Measurements from ENCODE around the gene CLMP. TPM values are rescaled to one million over a fixed set of nuclear protein-coding genes. Genes with fewer than 3 reads are reported as not detected.
A peak's percentile ranks its signal among the peaks of the same experiment; 100 is the strongest.
"Not testable (repeated sequence)": the region's sequence is repeated elsewhere in the genome, so short reads cannot be mapped to it uniquely, and the experiment has no call there.

The CLMP gene
- polyA plus RNA-seq, 3 donors from 2014 or later: 0.11 to 0.58 TPM; not detected in 1

DNA sequence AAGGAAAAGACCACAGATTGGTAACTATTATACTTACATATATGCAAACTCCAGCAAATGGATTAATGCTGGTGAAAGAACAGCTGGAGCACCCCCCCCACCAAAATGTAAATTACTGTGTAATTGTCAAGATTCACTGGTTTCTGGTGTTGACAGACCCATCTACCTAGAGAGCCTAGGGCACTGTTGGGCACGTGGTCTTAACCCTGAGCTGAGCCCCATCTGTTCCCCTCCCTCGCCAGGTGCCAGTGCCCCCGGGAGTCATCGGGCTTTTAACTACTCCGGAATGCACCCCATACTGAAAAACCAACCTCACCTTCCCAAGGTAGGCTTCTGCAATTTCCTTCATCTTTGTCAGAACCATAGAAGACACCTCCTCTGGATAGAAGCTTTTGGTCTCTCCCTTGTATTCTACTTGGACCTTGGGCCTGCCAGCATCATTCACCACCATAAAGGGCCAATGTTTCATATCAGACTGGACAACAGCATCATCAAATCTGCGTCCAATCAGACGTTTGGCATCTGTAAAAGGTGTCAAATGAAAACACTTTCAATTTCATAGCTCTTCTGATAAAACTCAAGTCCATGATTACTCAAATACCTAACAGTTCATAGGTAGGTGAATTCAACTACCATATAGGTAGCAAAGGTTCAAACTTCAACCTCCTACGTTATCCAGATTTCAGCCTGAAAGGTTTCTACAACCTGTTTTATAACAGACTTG is 134.6 kb downstream of the CLMP start:
- H3K27ac Mint-ChIP-seq: peak overlapping the region; percentile 96 to 100 (median 98)
- H3K4me3 Mint-ChIP-seq: peak overlapping the region; percentile 88 to 100 (median 99)
- peaks cover 35 to 67% (median 55%) of the 10 kb centered on the region in 3 donors for H3K36me3 Mint-ChIP-seq
- no peaks in the 10 kb centered on the region for H3K9me3 Mint-ChIP-seq
- peak in 2 of 3 donors; percentile 14 to 28 for DNase-seq
- H3K27me3 Mint-ChIP-seq (ENCODE audit: low read depth in 3 of 3): peaks cover 23 to 37% (median 29%) of the 10 kb centered on the region in 3 donors
- peaks cover 81 to 82% of the 10 kb centered on the region in 2 donors for H3K4me1 Mint-ChIP-seq

GRCh38 chr11:123059041-123059920 is 135.8 kb downstream of the CLMP start:
- H3K9me3 Mint-ChIP-seq: not testable (repeated sequence)
- Mint-ChIP-seq H3K36me3 (peaks cover 36 to 71% (median 59%) of the 10 kb centered on the region in 3 donors), H3K4me1 (peaks cover 86 to 87% of the 10 kb centered on the region in 2 donors), H3K4me3 (peak overlapping the region; percentile 88 to 100 (median 99)), H3K27me3 (ENCODE audit: low read depth in 3 of 3) (peaks cover 23 to 37% (median 29%) of the 10 kb centered on the region in 3 donors), H3K27ac (peak overlapping the region; percentile 96 to 100 (median 98))
- peak in 1 of 3 donors; percentile 18 for DNase-seq

- peak overlapping the region; percentile 20 to 100 (median 99) for H3K4me3 Mint-ChIP-seq
- H3K9me3 Mint-ChIP-seq: no peaks in the 10 kb centered on the region
- H3K27ac Mint-ChIP-seq: peak overlapping the region; percentile 96 to 100 (median 98)
- peaks cover 76 to 79% of the 10 kb centered on the region in 2 donors for H3K4me1 Mint-ChIP-seq
- no peak for DNase-seq
- H3K36me3 Mint-ChIP-seq: peaks cover 45 to 79% (median 61%) of the 10 kb centered on the region in 3 donors
- H3K27me3 Mint-ChIP-seq (ENCODE audit: low read depth in 3 of 3): peaks cover 15 to 29% (median 25%) of the 10 kb centered on the region in 3 donors
Observed at GRCh38 chr11:123057661-123058305, 137.3 kb downstream of the CLMP start.

DNA sequence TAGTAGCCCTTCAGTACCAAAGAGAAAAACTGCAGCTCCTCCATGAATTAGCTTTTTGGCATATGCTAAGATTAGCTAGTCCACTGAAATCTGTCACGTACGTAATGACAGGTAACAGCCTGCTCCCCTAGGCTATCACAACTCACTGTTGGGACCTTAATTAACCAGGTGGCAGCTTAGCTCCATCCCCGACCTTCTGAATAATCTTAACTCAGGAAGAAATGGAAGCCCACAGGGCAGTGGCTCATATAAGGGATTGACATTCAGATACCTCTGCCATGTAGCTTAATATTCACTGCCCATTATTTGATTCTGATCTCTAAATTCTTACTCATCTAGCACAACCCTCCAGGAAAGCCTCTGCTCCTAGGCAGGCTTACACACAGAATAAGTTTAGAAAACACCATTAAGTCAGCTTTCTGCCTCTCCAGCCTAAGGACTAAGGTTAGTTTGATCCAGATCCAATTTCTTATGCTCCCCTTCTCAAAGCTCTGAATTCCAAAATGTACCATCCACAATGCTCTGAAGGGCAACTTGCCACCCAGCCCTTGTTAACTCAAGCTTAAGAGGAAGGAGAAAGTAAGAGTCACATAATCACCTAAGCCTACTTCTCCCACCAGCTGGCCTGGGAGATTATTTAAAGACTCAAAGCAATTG is 138.1 kb downstream of the CLMP start:
- Mint-ChIP-seq H3K4me1 (peaks cover 76 to 79% of the 10 kb centered on the region in 2 donors), H3K27me3 (ENCODE audit: low read depth in 3 of 3) (peaks cover 7 to 23% (median 19%) of the 10 kb centered on the region in 3 donors), H3K36me3 (peaks cover 49 to 82% (median 63%) of the 10 kb centered on the region in 3 donors), H3K4me3 (peak overlapping the region in 4 of 5 donors; percentile 6 to 99 (median 26)), H3K9me3 (no peaks in the 10 kb centered on the region), H3K27ac (peak overlapping the region; percentile 46 to 100 (median 98))
- DNase-seq: peak in 1 of 3 donors; percentile 3

DNA sequence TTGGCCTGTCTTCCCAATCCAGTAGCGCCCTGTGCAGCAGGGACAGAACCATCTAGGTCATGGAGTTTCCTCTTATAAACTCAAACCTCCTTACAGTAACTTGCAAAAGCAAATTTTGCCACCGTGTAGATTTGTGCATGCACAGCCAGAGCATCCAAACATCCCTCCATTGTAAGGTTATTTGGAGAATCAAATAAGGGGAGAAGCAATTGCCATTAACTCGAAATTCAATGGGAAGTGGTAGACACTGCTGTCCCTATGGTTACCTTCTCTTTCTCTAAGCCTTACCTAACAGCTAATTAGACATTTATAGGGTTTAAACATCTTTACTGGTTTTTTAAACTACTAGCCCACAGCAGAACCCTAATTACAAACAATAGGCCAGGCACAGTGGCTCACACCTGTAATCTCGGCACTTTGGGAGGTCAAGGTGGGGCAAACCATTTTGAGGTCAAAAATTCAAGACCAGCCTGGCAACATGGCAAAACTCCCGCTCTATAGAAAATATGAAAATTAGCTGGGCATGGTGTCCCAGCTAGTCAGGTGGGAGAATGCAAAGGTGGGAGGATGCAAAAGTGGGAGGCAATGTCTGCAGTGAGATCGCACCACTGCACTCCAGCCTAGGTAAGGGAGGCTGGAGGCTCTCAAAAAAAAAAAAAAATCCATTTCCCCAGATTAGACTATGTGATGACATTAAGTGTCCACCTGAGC is 139.7 kb downstream of the CLMP start:
- no peak for DNase-seq
- peak overlapping the region; percentile 46 to 100 (median 64) for H3K27ac Mint-ChIP-seq
- peaks cover 44 to 68% (median 53%) of the 10 kb centered on the region in 3 donors for H3K36me3 Mint-ChIP-seq
- peak overlapping the region in 3 of 5 donors; percentile 8 to 30 (median 17) for H3K4me3 Mint-ChIP-seq
- peaks cover 64 to 65% of the 10 kb centered on the region in 2 donors for H3K4me1 Mint-ChIP-seq
- H3K27me3 Mint-ChIP-seq (ENCODE audit: low read depth in 3 of 3): peaks cover 0 to 12% (median 5%) of the 10 kb centered on the region in 3 donors
- no peaks in the 10 kb centered on the region for H3K9me3 Mint-ChIP-seq

- H3K4me3 Mint-ChIP-seq: peak overlapping the region in 4 of 5 donors; percentile 12 to 68 (median 48)
- H3K4me1 Mint-ChIP-seq: peaks cover 56% of the 10 kb centered on the region in 2 donors
- H3K27ac Mint-ChIP-seq: peak overlapping the region; percentile 62 to 92 (median 82)
- peak; percentile 58 to 69 (median 64) for DNase-seq
- H3K27me3 Mint-ChIP-seq (ENCODE audit: low read depth in 3 of 3): peaks cover 0 to 8% (median 2%) of the 10 kb centered on the region in 3 donors
- peaks cover 35 to 60% (median 45%) of the 10 kb centered on the region in 3 donors for H3K36me3 Mint-ChIP-seq
- H3K9me3 Mint-ChIP-seq: no peaks in the 10 kb centered on the region
Observed at GRCh38 chr11:123054301-123055065, 140.6 kb downstream of the CLMP start.

DNA sequence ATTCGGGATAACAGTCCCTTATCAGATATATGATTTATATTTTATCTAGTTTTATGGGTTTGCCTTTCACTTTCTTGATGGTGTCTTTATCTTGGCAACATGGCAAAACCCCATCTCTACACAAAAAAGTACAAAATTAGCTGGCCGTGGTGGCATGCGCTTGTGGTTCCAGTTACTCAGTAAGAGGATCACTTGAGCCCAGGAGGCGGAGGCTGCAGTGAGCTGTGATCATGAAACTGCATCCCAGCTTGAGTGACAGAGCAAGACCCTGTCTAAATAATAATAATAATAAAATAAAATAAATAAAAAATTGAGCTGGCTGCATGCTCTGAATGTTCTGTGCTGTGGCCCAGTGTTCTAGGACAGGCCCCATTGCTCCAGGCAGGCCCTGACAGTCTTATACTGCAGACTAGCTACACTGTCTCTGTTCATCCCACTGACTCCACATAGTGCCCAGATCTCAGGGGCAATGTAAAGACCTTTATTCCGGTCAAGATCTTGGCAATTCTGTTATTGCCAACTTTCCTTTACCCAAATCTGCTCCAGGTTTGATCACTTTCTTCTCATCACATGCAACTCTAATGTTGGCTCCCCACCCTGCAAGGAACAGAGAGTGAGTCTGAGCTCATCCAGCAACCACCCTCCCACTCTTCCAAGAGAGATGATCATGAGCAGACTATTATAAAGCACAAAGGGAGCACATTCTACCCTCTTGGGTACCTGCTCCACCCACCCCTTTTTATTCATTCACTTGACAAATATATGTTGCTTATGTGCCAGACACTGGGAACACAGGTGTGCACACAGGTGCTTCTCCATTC is 141.9 kb downstream of the CLMP start:
- Mint-ChIP-seq H3K36me3 (peaks cover 23 to 46% (median 31%) of the 10 kb centered on the region in 3 donors), H3K27ac (peak overlapping the region in 3 of 6 donors; percentile 28 to 78 (median 30)), H3K9me3 (no peaks in the 10 kb centered on the region), H3K4me1 (peaks cover 42% of the 10 kb centered on the region in 2 donors), H3K27me3 (ENCODE audit: low read depth in 3 of 3) (peaks cover 0 to 6% (median 0%) of the 10 kb centered on the region in 3 donors), H3K4me3 (no peak overlapping the region)
- no peak for DNase-seq

- Mint-ChIP-seq H3K9me3 (no peaks in the 10 kb centered on the region), H3K27me3 (ENCODE audit: low read depth in 3 of 3) (peaks cover 0 to 6% (median 0%) of the 10 kb centered on the region in 3 donors), H3K4me3 (no peak overlapping the region), H3K36me3 (peaks cover 19 to 31% (median 19%) of the 10 kb centered on the region in 3 donors), H3K27ac (peak overlapping the region in 1 of 6 donors; percentile 1), H3K4me1 (peaks cover 27% of the 10 kb centered on the region in 2 donors)
- no peak for DNase-seq
Observed at GRCh38 chr11:123051634-123052033, 143.4 kb downstream of the CLMP start.

- peaks cover 0 to 6% (median 0%) of the 10 kb centered on the region in 3 donors for H3K27me3 Mint-ChIP-seq (ENCODE audit: low read depth in 3 of 3)
- peaks cover 17 to 26% (median 19%) of the 10 kb centered on the region in 3 donors for H3K36me3 Mint-ChIP-seq
- no peak overlapping the region for H3K4me3 Mint-ChIP-seq
- H3K4me1 Mint-ChIP-seq: peaks cover 22 to 23% of the 10 kb centered on the region in 2 donors
- DNase-seq: no peak
- no peak overlapping the region for H3K27ac Mint-ChIP-seq
- no peaks in the 10 kb centered on the region for H3K9me3 Mint-ChIP-seq
Observed at GRCh38 chr11:123051146-123051545, 143.9 kb downstream of the CLMP start.

GRCh38 chr11:123047947-123048293 is 147.1 kb downstream of the CLMP start:
- H3K4me3 Mint-ChIP-seq: no peak overlapping the region
- H3K9me3 Mint-ChIP-seq: no peaks in the 10 kb centered on the region
- H3K4me1 Mint-ChIP-seq: no peaks in the 10 kb centered on the region

DNA sequence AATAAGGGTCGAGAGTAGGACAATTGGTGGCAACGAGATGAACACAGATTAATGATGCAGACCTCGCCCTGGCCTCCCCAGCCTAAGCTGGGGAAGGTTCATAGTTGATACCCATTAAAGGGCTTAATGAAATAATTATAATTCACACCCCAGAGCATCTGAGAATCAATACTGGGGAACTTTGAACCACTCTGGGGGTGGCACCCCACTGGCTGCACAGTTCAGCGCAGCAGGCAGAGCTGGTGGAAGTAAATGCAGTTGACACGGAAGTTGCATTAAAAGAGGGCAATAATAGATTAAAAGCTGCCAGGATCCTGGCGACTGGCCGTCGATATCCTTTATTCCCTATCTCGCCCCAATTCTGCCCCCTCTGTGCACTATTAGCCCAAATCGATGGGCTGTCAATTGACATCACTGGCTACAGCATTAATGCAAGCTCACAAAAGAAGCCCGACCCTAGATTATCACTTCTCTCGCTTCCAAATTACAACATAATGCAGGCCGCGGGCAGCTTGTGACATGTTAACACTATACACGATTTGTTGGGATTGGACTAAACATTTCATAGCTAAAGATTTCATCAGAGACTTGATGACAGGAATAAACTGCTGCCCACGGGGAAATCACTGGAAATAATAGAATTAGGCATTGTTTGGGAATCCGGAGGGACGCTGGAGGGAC is 147.6 kb downstream of the CLMP start:
- no peak overlapping the region for H3K4me3 Mint-ChIP-seq
- H3K27me3 Mint-ChIP-seq (ENCODE audit: low read depth in 3 of 3): peaks cover 0 to 6% (median 0%) of the 10 kb centered on the region in 3 donors

More at GRCh38 chr11:123047947-123048293, 147.1 kb downstream of the CLMP start:
- Mint-ChIP-seq H3K27ac (no peak overlapping the region), H3K27me3 (ENCODE audit: low read depth in 3 of 3) (peaks cover 0 to 6% (median 0%) of the 10 kb centered on the region in 3 donors), H3K36me3 (peaks cover 4 to 11% (median 5%) of the 10 kb centered on the region in 3 donors)
- no peak for DNase-seq

More for the DNA sequence above, 147.6 kb downstream of the CLMP start:
- Mint-ChIP-seq H3K36me3 (peaks cover under 1 to 6% (median 4%) of the 10 kb centered on the region in 3 donors), H3K4me1 (no peaks in the 10 kb centered on the region), H3K9me3 (no peaks in the 10 kb centered on the region), H3K27ac (no peak overlapping the region)
- no peak for DNase-seq

Measured in immature natural killer cell (primary cell).